ENCODE measurements around the gene FOXO3.

DNA sequence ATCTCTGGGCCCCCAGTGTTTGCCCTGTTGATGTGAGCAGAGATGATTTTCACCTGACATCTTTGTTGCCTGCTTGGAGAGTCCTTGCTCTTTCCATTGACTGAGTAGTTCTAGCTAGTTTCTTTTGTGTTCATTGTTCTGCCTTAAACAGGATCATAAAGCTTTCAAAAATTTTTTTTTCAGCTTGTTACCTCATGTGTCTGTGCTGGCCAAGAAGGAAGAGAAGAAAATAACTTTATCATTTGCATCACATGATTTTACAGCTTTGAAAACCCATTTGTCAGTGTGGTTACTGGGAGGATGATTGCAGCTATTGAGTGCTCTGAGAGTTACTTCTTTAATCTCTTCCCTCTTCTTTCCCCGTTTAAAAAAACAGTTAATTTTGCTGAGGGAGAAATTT, 16.0 kb downstream of the FOXO3 start:
- TF ChIP-seq, protein P1, sequence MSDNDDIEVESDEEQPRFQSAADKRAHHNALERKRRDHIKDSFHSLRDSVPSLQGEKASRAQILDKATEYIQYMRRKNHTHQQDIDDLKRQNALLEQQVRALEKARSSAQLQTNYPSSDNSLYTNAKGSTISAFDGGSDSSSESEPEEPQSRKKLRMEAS (IDR thresholded peaks at IDR 0.05), result no peak
- TF ChIP-seq CTCF (IDR thresholded peaks at IDR 0.05; ENCODE audit: control extremely low read depth in 1 of 3, insufficient read depth in 1 of 3, low read depth in 1 of 3, low read length in 3 of 3) (no peak), EZH2 (IDR thresholded peaks at IDR 0.05; ENCODE audit: low read depth, low read length, severe bottlenecking) (no peak), RXRA (IDR thresholded peaks at IDR 0.05; ENCODE audit: insufficient read depth, low read depth, low read length) (no peak)
